Neuronal stem cell (in vitro differentiated cells): ENCODE measurements around the gene CNTNAP3B.
"Not testable (repeated sequence)": the region's sequence is repeated elsewhere in the genome, so short reads cannot be mapped to it uniquely, and the experiment has no call there.

Source experiments
- DNase-seq: peaks from one replicate; pipeline ENCODE4 v3.0.0-alpha.2; 2013; ENCODE audit warnings: low spot score
- H2AFZ ChIP-seq: one replicate; pipeline ENCODE4 v1.6.1; 2013; ENCODE audit warnings: mild to moderate bottlenecking, low read length, inconsistent platforms
- H2AK5ac ChIP-seq: 2 replicates; pipeline ENCODE4 v1.6.1; 2013; ENCODE audit warnings: low read depth, mild to moderate bottlenecking, inconsistent platforms, low read length, moderate library complexity, mixed read lengths
- H2BK120ac ChIP-seq: 2 replicates; pipeline ENCODE4 v1.6.1; 2013; ENCODE audit warnings: low read depth, mild to moderate bottlenecking, inconsistent platforms, low read length, moderate library complexity, mixed read lengths
- H2BK12ac ChIP-seq: one replicate; pipeline ENCODE4 v1.6.1; 2013; ENCODE audit warnings: low read length, inconsistent platforms
- H2BK15ac ChIP-seq: 2 replicates; pipeline ENCODE4 v1.6.1; 2013; ENCODE audit warnings: mild to moderate bottlenecking, low read length, inconsistent platforms, mixed read lengths
- H2BK5ac ChIP-seq: one replicate; pipeline ENCODE4 v1.6.1; 2013; ENCODE audit warnings: inconsistent platforms, mild to moderate bottlenecking, low read length, moderate library complexity
- H3K14ac ChIP-seq: one replicate; pipeline ENCODE4 v1.6.1; 2013; ENCODE audit warnings: low read length, inconsistent platforms
- H3K18ac ChIP-seq: 2 replicates; pipeline ENCODE4 v1.6.1; 2013; ENCODE audit warnings: low read length, inconsistent platforms
- H3K23ac ChIP-seq: 2 replicates; pipeline ENCODE4 v1.6.1; 2013; ENCODE audit warnings: low read depth, mild to moderate bottlenecking, mixed read lengths, low read length, inconsistent platforms; ENCODE audit not compliant: poor library complexity
- H3K27ac ChIP-seq: replicated peaks from 3 replicates; pipeline ENCODE4 v1.5.1; 2013; ENCODE audit warnings: low read length, inconsistent platforms
- H3K27me3 ChIP-seq, 3 experiments: 2 replicates each; pipeline ENCODE4 v1.6.1; 2013; ENCODE audit warnings: low read length in 3 of 3, mild to moderate bottlenecking in 2 of 3, inconsistent platforms in 1 of 3, low read depth in 1 of 3, mixed read lengths in 1 of 3, moderate library complexity in 1 of 3; ENCODE audit not compliant: control insufficient read depth in 3 of 3, insufficient read depth in 3 of 3
- H3K36me3 ChIP-seq, 2 donors: replicated peaks in 1 of 2; 2 replicates each; pipeline ENCODE4 v1.6.1; 2013; ENCODE audit warnings: low read length in 2 of 2; ENCODE audit not compliant: control insufficient read depth in 2 of 2, insufficient read depth in 2 of 2
- H3K4ac ChIP-seq: 2 replicates; pipeline ENCODE4 v1.6.1; 2013; ENCODE audit warnings: inconsistent platforms, mild to moderate bottlenecking, low read length, moderate library complexity
- H3K4me1 ChIP-seq, 2 donors: 1 replicate in 1 of 2; 2 replicates in 1 of 2; pipeline ENCODE4 v1.6.1; 2013; ENCODE audit warnings: low read length in 2 of 2, low read depth in 1 of 2; ENCODE audit not compliant: control insufficient read depth in 2 of 2, insufficient read depth in 1 of 2
- H3K4me2 ChIP-seq: one replicate; pipeline ENCODE4 v1.6.1; 2013; ENCODE audit warnings: mild to moderate bottlenecking, low read length, inconsistent platforms; ENCODE audit not compliant: insufficient read depth, poor library complexity, severe bottlenecking
- H3K4me3 ChIP-seq, 2 donors: 2 replicates each; pipeline ENCODE4 v1.5.1; 2013; ENCODE audit warnings: low read length in 2 of 2, mild to moderate bottlenecking in 2 of 2, inconsistent platforms in 1 of 2, moderate library complexity in 1 of 2
- H3K79me1 ChIP-seq: one replicate; pipeline ENCODE4 v1.6.1; 2013; ENCODE audit warnings: low read depth, mild to moderate bottlenecking, inconsistent platforms, low read length, moderate library complexity
- H3K9ac ChIP-seq: one replicate; pipeline ENCODE4 v1.6.1; 2013; ENCODE audit warnings: mild to moderate bottlenecking, low read depth, low read length, inconsistent platforms; ENCODE audit not compliant: poor library complexity
- H3K9me3 ChIP-seq, 2 donors: replicated peaks in 1 of 2; 2 replicates each; pipeline versions ENCODE3 to v1.6.1; 2013; ENCODE audit warnings: low read length in 2 of 2, mild to moderate bottlenecking in 2 of 2, inconsistent platforms in 1 of 2, low read depth in 1 of 2, mixed read lengths in 1 of 2, moderate library complexity in 1 of 2; ENCODE audit not compliant: control insufficient read depth in 2 of 2, insufficient read depth in 1 of 2
- H4K8ac ChIP-seq: one replicate; pipeline ENCODE4 v1.6.1; 2013; ENCODE audit warnings: low read depth, mild to moderate bottlenecking, inconsistent platforms, low read length, moderate library complexity
- H4K91ac ChIP-seq: one replicate; pipeline ENCODE4 v1.6.1; 2013; ENCODE audit warnings: low read length, low read depth, mild to moderate bottlenecking, inconsistent platforms; ENCODE audit not compliant: poor library complexity
- WGBS, 2 donors: extraction: QIAGEN DNeasy Blood & Tissue Kit; methylation state at CpG; one replicate each; pipeline ENCODE4 v1.1.7; 2013; ENCODE audit warnings: missing lambda C conversion rate in 2 of 2, mixed read lengths in 1 of 2; ENCODE audit not compliant: insufficient read length in 2 of 2, insufficient replicate concordance in 1 of 2; ENCODE audit errors: extremely low coverage in 2 of 2; 5-methylcytosine and 5-hydroxymethylcytosine counted together

CNTNAP3B gene

DNA sequence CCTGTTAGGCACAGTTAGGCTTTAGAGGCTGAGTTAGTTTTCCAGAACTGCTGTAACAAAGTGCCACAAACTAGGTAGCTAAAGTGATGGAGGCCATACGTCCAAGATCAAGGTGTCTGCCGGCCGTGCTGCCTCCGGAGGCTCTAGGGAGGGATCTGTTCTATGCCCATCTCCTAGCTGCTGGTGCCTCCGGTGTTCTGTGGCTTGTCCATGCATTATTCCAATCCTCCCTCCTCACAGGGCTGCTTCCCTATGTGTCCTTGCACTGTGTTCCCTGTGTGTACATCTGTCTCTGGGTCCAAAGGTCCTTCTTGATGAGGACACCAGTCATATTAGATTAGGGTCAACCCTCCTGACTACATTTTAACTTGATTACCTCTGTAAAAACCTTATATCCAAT, 54.4 kb downstream of the CNTNAP3B start:
- H2AFZ ChIP-seq, H3K9me3 ChIP-seq, H3K36me3 ChIP-seq, H2BK120ac ChIP-seq, H4K8ac ChIP-seq, H3K18ac ChIP-seq, H2AK5ac ChIP-seq, H3K9ac ChIP-seq, H3K23ac ChIP-seq, H2BK15ac ChIP-seq, H3K27me3 ChIP-seq, H3K4me3 ChIP-seq, H2BK12ac ChIP-seq, DNase-seq, H3K4me2 ChIP-seq, H3K4ac ChIP-seq, H3K14ac ChIP-seq, H3K79me1 ChIP-seq, H3K27ac ChIP-seq, H2BK5ac ChIP-seq, H4K91ac ChIP-seq, H3K4me1 ChIP-seq: not testable (repeated sequence)
- no CpG with 5 or more reads among the region's 5 CpGs for WGBS, 2 donors

DNA sequence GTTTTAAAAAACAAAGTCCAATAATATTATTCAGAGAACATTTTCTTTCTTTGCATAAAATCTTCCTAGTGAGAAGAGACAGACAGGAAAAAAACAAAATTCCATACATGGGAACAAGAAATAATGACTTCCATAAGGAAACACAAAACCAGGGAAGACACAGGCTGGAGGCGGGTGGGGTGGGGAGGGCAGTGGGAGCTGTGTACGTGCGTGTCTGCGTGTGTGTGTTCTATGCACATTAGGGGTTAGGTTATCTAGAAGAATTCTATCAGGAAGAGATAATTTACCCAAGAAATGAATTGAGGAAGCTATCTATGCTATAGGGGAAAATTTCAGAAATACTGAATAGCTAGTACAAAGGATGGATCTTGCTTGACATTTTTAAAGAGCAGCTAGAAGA, 58.2 kb downstream of the CNTNAP3B start:
- H2BK120ac ChIP-seq, H2BK15ac ChIP-seq, H3K4me3 ChIP-seq, H3K14ac ChIP-seq, H4K91ac ChIP-seq, H4K8ac ChIP-seq, H3K4ac ChIP-seq, H2BK5ac ChIP-seq, H3K4me1 ChIP-seq, DNase-seq, H3K18ac ChIP-seq, H3K9me3 ChIP-seq, H2AFZ ChIP-seq, H3K36me3 ChIP-seq, H3K27ac ChIP-seq, H3K79me1 ChIP-seq, H2AK5ac ChIP-seq, H3K9ac ChIP-seq, H3K4me2 ChIP-seq, H3K27me3 ChIP-seq, H2BK12ac ChIP-seq, H3K23ac ChIP-seq: not testable (repeated sequence)
- WGBS, 2 donors = no CpG with 5 or more reads among the region's 4 CpGs

DNA sequence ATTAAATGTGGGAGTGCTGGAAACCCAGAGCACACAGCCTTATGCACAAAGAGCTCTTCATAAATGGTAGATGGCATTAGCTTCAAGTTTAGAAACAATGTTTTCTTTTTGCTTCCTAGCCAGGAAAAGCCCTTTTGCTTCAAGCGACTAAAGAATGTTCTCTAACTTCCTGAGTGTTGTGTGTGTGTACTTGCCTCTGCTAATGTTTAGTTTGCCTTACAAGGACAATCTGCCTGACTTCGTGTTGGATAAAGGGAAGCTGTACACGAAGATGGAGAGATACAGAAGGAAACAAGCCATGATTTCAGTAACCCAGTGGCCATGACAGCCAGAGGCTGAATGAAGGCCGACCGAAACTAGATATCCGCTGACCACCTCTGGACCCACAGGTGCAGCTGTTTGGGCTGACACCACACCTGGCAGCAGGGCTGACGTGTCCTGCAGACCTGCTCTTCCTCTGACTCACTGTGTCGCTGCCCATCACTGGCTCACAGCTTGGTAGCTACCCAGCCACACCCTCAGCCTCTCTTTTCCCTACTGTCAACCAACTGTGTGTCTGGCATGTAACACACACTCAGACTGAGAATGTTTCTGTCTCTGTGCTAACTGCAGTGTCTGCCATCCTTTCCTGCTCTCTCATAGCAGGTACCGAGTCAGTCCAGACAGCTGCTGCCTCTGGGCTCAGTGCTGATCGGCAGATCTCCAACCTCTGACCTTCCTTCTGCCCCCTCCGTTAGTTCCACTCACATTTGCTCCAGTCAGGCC, 59.0 kb downstream of the CNTNAP3B start:
- not testable (repeated sequence) for H3K18ac ChIP-seq, H3K23ac ChIP-seq, H4K91ac ChIP-seq, H3K4me3 ChIP-seq, H3K9me3 ChIP-seq, H2AK5ac ChIP-seq, H3K4me2 ChIP-seq, H3K4ac ChIP-seq, DNase-seq, H2BK12ac ChIP-seq, H4K8ac ChIP-seq, H2BK120ac ChIP-seq, H3K79me1 ChIP-seq, H3K9ac ChIP-seq, H3K14ac ChIP-seq, H3K27me3 ChIP-seq, H2BK15ac ChIP-seq, H3K4me1 ChIP-seq, H2BK5ac ChIP-seq, H3K27ac ChIP-seq, H2AFZ ChIP-seq, H3K36me3 ChIP-seq
- WGBS, 2 donors = no CpG with 5 or more reads among the region's 11 CpGs

DNA sequence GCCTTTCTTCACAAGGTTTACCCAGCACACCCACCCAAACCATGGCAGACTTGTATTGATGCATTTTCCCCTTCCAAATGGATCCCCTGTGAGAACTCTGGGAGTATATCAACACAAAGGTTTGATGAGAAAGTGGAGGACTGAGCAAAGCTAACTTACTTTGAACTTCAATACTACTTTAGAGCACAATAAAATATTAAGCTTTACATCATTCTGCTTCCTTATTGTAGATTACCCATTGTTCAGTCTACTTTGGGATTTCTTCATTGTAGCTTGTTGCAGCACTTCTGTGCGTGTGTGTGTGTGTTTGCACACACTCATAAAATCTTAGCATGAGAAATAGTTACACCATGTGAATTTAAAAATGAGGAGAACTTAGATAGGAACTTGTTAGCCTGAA, 75.4 kb downstream of the CNTNAP3B start:
- H3K4me3 ChIP-seq, H3K23ac ChIP-seq, H3K9ac ChIP-seq, H3K4me1 ChIP-seq, H2AK5ac ChIP-seq, H3K27ac ChIP-seq, H3K79me1 ChIP-seq, H3K4me2 ChIP-seq, H2BK5ac ChIP-seq, H3K18ac ChIP-seq, DNase-seq, H3K4ac ChIP-seq, H3K14ac ChIP-seq, H2BK12ac ChIP-seq, H4K91ac ChIP-seq, H2BK120ac ChIP-seq, H3K36me3 ChIP-seq, H2AFZ ChIP-seq, H3K9me3 ChIP-seq, H4K8ac ChIP-seq, H2BK15ac ChIP-seq, H3K27me3 ChIP-seq: not testable (repeated sequence)
- WGBS, 2 donors = no CpG with 5 or more reads among the region's 1 CpG
